Esophagus muscularis mucosa (tissue), 3 donors: ENCODE data around the gene PID1.

ENCODE experiments used
- EP300 ChIP-seq: sonication (generic); formaldehyde crosslinking; IDR thresholded peaks from one replicate; pipeline ENCODE4 v1.6.1; 2017; ENCODE audit warnings: antibody characterized with exemption
- POLR2A ChIP-seq: fragments of 450-650 bp; IDR thresholded peaks from one replicate; pipeline ENCODE4 v1.6.1; 2017; ENCODE audit warnings: antibody characterized with exemption, moderate library complexity, mild to moderate bottlenecking, low read depth
- POLR2AphosphoS5 ChIP-seq, 2 donors: sonication (generic); formaldehyde crosslinking; IDR thresholded peaks; one replicate each; pipeline ENCODE4 v1.6.1; 2017; ENCODE audit warnings: antibody characterized with exemption in 2 of 2

- TF ChIP-seq POLR2A (no peak), POLR2AphosphoS5 (IDR thresholded peaks at IDR 0.05) (no peak), EP300 (no peak)
Measured at GRCh38 chr2:229042349-229042748, 228.7 kb downstream of the PID1 start.
